ENCODE measurements around the gene ING5.
"Not testable (repeated sequence)": the region's sequence is repeated elsewhere in the genome, so short reads cannot be mapped to it uniquely, and the experiment has no call there.

GRCh38 chr2:241732513-241733186, 30.8 kb downstream of the ING5 start:
- not testable (repeated sequence) for TF ChIP-seq EZH2 (IDR thresholded peaks at IDR 0.05; ENCODE audit: borderline replicate concordance, low read length)
- peak; percentile 29 for TF ChIP-seq CTCF (IDR thresholded peaks at IDR 0.05; ENCODE audit: low read length)
